ENCODE results near the gene GIPC1. TPM values are rescaled to one million over a fixed set of nuclear protein-coding genes. Genes with fewer than 3 reads are reported as not detected.

The GIPC1 gene
- total and polyA plus RNA-seq, 8 donors: 43.7 to 154 (median 64.9) TPM

GRCh38 chr19:14526423-14526822 is 30.5 kb upstream of the GIPC1 start:
- no peak for DNase-seq
- H3K9me3 ChIP-seq: no peaks in the 10 kb centered on the region
- no peak overlapping the region for H3K4me3 ChIP-seq
- H3K4me1 ChIP-seq: peaks cover 4 to 14% of the 10 kb centered on the region in 2 donors
- intact Hi-C loops (cut with DNase I): no loop called here
- H3K36me3 ChIP-seq: no peaks in the 10 kb centered on the region
- no peaks in the 10 kb centered on the region for H3K27me3 ChIP-seq
- no peak overlapping the region for H3K27ac ChIP-seq
- no peak for ATAC-seq
- TF ChIP-seq CTCF (IDR thresholded peaks at IDR 0.05): no peak

GRCh38 chr19:14525729-14526128 is 29.8 kb upstream of the GIPC1 start:
- peaks cover 4 to 7% of the 10 kb centered on the region in 2 donors for H3K4me1 ChIP-seq
- H3K4me3 ChIP-seq: no peak overlapping the region
- no peaks in the 10 kb centered on the region for H3K9me3 ChIP-seq
- H3K27me3 ChIP-seq: no peaks in the 10 kb centered on the region
- intact Hi-C loops (cut with DNase I): no loop called here
- DNase-seq (no peak), ATAC-seq (no peak)
- no peak for TF ChIP-seq CTCF (IDR thresholded peaks at IDR 0.05)
- no peaks in the 10 kb centered on the region for H3K36me3 ChIP-seq
- no peak overlapping the region for H3K27ac ChIP-seq

GRCh38 chr19:14520543-14520942 is 24.6 kb upstream of the GIPC1 start:
- intact Hi-C loops (cut with DNase I): no loop called here
- Histone ChIP-seq H3K27ac (peak overlapping the region in 1 of 2 donors; percentile 99), H3K27me3 (no peaks in the 10 kb centered on the region), H3K4me1 (peaks cover 11 to 36% of the 10 kb centered on the region in 2 donors), H3K36me3 (peaks cover 0 to 13% of the 10 kb centered on the region in 2 donors), H3K9me3 (no peaks in the 10 kb centered on the region), H3K4me3 (no peak overlapping the region)
- ATAC-seq (no peak), DNase-seq (no peak)
- no peak for TF ChIP-seq CTCF (IDR thresholded peaks at IDR 0.05)

GRCh38 chr19:14519860-14520407 is 24.0 kb upstream of the GIPC1 start:
- intact Hi-C loops (cut with DNase I): no loop called here
- Histone ChIP-seq H3K27ac (peak overlapping the region; percentile 99 to 100), H3K9me3 (no peaks in the 10 kb centered on the region), H3K4me3 (no peak overlapping the region), H3K36me3 (peaks cover 3 to 20% of the 10 kb centered on the region in 2 donors), H3K27me3 (no peaks in the 10 kb centered on the region), H3K4me1 (peaks cover 11 to 42% of the 10 kb centered on the region in 2 donors)
- DNase-seq (peak in 1 of 4 donors; percentile 47), ATAC-seq (no peak)
- no peak for TF ChIP-seq CTCF (IDR thresholded peaks at IDR 0.05)

GRCh38 chr19:14519245-14519859 is 23.4 kb upstream of the GIPC1 start:
- intact Hi-C loops (cut with DNase I): no loop called here
- Histone ChIP-seq H3K27ac (peak overlapping the region; percentile 99 to 100), H3K4me3 (peak overlapping the region in 1 of 2 donors; percentile 97), H3K4me1 (peaks cover 11 to 48% of the 10 kb centered on the region in 2 donors), H3K36me3 (peaks cover 5 to 25% of the 10 kb centered on the region in 2 donors), H3K9me3 (no peaks in the 10 kb centered on the region), H3K27me3 (no peaks in the 10 kb centered on the region)
- DNase-seq (no peak), ATAC-seq (no peak)
- TF ChIP-seq CTCF (IDR thresholded peaks at IDR 0.05): no peak

Measured in left lung (tissue), 10 donors.